Gastroesophageal sphincter (tissue), 3 donors: Measurements from ENCODE around the gene SEMA5B.

Experiments used
- EP300 ChIP-seq: sonication (generic); formaldehyde crosslinking; IDR thresholded peaks from one replicate; pipeline ENCODE4 v1.6.1; 2017; ENCODE audit warnings: antibody characterized with exemption, mild to moderate bottlenecking
- TF ChIP-seq, protein P1 (sequence below), 4 experiments: fragments of 200-600 bp in 2 of 4; fragments of 450-650 bp in 2 of 4; sonication (generic) in 1 of 4; IDR thresholded peaks; one replicate each; pipeline ENCODE4 v1.5.1; 2017 to 2019; ENCODE audit warnings: antibody characterized with exemption in 4 of 4, mild to moderate bottlenecking in 2 of 4, moderate library complexity in 2 of 4

DNA sequence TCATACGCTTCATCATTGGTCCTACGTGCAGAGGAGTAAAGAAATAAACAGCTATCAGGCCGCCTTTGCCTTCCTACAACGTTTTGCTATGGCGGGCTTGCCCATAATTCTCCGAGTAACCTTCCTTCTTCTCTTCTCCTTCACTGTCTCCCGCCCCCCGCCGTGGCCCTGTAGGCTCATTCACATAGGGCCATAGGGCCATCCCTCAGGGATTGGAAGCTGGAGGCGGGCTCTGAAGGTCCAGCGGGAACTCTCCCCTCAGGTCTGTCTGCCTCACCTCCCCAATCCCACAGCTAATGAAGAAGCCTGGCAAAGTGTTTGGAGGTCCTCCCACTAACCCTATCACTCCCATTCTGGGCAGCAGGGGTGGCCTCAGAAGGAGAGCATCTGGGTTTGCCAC lies 43.6 kb downstream of the SEMA5B start:
- TF ChIP-seq, protein P1, sequence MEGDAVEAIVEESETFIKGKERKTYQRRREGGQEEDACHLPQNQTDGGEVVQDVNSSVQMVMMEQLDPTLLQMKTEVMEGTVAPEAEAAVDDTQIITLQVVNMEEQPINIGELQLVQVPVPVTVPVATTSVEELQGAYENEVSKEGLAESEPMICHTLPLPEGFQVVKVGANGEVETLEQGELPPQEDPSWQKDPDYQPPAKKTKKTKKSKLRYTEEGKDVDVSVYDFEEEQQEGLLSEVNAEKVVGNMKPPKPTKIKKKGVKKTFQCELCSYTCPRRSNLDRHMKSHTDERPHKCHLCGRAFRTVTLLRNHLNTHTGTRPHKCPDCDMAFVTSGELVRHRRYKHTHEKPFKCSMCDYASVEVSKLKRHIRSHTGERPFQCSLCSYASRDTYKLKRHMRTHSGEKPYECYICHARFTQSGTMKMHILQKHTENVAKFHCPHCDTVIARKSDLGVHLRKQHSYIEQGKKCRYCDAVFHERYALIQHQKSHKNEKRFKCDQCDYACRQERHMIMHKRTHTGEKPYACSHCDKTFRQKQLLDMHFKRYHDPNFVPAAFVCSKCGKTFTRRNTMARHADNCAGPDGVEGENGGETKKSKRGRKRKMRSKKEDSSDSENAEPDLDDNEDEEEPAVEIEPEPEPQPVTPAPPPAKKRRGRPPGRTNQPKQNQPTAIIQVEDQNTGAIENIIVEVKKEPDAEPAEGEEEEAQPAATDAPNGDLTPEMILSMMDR (IDR thresholded peaks at IDR 0.05): no peak
- no peak for TF ChIP-seq EP300
